ENCODE data around the gene RBM23.

DNA sequence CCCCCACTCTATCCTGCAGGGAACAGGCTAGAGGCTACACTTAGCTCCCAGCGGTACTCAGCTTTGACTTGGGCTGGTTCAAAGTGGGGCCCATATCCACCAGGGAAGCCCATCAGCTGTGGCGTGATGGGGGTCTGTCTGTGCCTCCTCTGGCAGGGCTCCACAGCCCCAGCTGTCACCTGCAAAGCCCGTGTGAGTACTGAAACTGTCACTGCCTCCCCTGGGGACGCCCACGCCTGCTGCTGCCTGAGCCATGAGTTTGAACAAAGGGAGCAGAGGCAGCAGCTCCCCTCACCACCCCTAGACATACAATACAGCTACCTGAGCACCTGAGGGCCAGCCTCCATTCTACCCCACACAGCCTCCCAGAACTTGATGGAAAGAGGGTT, 31.0 kb downstream of the RBM23 start:
- TF ChIP-seq, protein P1, sequence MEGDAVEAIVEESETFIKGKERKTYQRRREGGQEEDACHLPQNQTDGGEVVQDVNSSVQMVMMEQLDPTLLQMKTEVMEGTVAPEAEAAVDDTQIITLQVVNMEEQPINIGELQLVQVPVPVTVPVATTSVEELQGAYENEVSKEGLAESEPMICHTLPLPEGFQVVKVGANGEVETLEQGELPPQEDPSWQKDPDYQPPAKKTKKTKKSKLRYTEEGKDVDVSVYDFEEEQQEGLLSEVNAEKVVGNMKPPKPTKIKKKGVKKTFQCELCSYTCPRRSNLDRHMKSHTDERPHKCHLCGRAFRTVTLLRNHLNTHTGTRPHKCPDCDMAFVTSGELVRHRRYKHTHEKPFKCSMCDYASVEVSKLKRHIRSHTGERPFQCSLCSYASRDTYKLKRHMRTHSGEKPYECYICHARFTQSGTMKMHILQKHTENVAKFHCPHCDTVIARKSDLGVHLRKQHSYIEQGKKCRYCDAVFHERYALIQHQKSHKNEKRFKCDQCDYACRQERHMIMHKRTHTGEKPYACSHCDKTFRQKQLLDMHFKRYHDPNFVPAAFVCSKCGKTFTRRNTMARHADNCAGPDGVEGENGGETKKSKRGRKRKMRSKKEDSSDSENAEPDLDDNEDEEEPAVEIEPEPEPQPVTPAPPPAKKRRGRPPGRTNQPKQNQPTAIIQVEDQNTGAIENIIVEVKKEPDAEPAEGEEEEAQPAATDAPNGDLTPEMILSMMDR (conservative IDR thresholded peaks at IDR 0.05) = no peak
- TF ChIP-seq ZFX (IDR thresholded peaks at IDR 0.05) = no peak

Data from C4-2B (cell line).